ENCODE results near the gene SLC4A1AP.

- TF ChIP-seq POLR2AphosphoS5 (IDR thresholded peaks at IDR 0.05; ENCODE audit: low read depth, low read length) (no peak), POLR2A (IDR thresholded peaks at IDR 0.05; ENCODE audit: low read depth, low read length) (no peak), TAF1 (IDR thresholded peaks at IDR 0.05; ENCODE audit: borderline replicate concordance, low read depth, low read length) (no peak)
Observed at GRCh38 chr2:27735263-27735904, 71.7 kb downstream of the SLC4A1AP start.

Data from GM12892 (cell line).